GM12878 (cell line): Measurements from ENCODE around the gene HECTD4. TPM values are rescaled to one million over a fixed set of nuclear protein-coding genes. Genes with fewer than 3 reads are reported as not detected.

ENCODE experiments used
- ATAC-seq: fragments of 200-7000 bp; cut with Tn5 transposase; 3 replicates; pipeline ENCODE4 v1.9.1; 2020; ENCODE audit warnings: mild to moderate bottlenecking, moderate library complexity
- BruUV-seq: library from RNA; stranded (reverse); fragments of 400-500 nt; replicated peaks from 2 replicates; lab custom pipeline; 2021; lab: Mats Ljungman, UMichigan
- CTCF ChIA-PET: fragments of 300-600 bp; sonication (Branson Sonifier 250); formaldehyde crosslinking; extraction: SDS; loops from one replicate; lab custom pipeline; 2021; ENCODE audit warnings: inconsistent platforms; lab: Yijun Ruan, JAX
- POLR2A ChIA-PET: fragments of 350-600 bp; formaldehyde crosslinking; extraction: SDS; loops from one replicate; lab custom pipeline; 2021; ENCODE audit warnings: inconsistent platforms; lab: Charles Lee
- RAD21 ChIA-PET: fragments of 300-600 bp; sonication (Branson Sonifier 250); formaldehyde crosslinking; loops from one replicate; lab custom pipeline; 2023; ENCODE audit warnings: antibody characterized with exemption; ENCODE audit not compliant: unreplicated experiment; lab: Charles Lee
- SMC1A ChIA-PET: fragments of 300-600 bp; sonication (Branson Sonifier 250); formaldehyde crosslinking; loops from one replicate; lab custom pipeline; 2023; ENCODE audit not compliant: unreplicated experiment, uncharacterized antibody; lab: Charles Lee
- DNase-seq: peaks from one replicate; pipeline ENCODE4 v3.0.0-alpha.2; 2011; ENCODE audit warnings: low read depth, low spot score
- FAIRE-seq: peaks from 3 replicates; lab custom pipeline; 2011; peaks lifted over from hg19 to GRCh38; lab: Jason Lieb, UNC
- H2AFZ ChIP-seq: 2 replicates; pipeline ENCODE4 v1.6.0; 2011; ENCODE audit warnings: low read depth, low read length, control low read depth; ENCODE audit not compliant: control insufficient read depth
- H3K27ac ChIP-seq: 2 replicates; pipeline ENCODE4 v1.5.1; 2011; ENCODE audit warnings: control low read depth; ENCODE audit not compliant: control insufficient read depth, insufficient read depth
- H3K27me3 ChIP-seq, 2 experiments: replicated peaks in 1 of 2; 2 replicates each; pipeline versions ENCODE4 v1.6.0 to v1.6.1; 2011; ENCODE audit warnings: low read length in 1 of 2; ENCODE audit not compliant: control insufficient read depth in 2 of 2, insufficient read depth in 2 of 2
- H3K36me3 ChIP-seq, 2 experiments: 2 replicates each; pipeline ENCODE4 v1.5.1; 2011; ENCODE audit warnings: low read length in 1 of 2; ENCODE audit not compliant: control insufficient read depth in 2 of 2, insufficient read depth in 2 of 2
- H3K4me1 ChIP-seq: 2 replicates; pipeline ENCODE4 v1.6.1; 2011; ENCODE audit warnings: mild to moderate bottlenecking, low read length, moderate library complexity, mixed read lengths; ENCODE audit not compliant: control insufficient read depth, insufficient read depth
- H3K4me2 ChIP-seq: 2 replicates; pipeline ENCODE4 v1.6.0; 2011; ENCODE audit warnings: control low read depth; ENCODE audit not compliant: control insufficient read depth, insufficient read depth
- H3K4me3 ChIP-seq: fragments of 200-600 bp; sonication (generic); 2 replicates; pipeline ENCODE4 v1.5.1; 2016
- H3K79me2 ChIP-seq: 2 replicates; pipeline ENCODE4 v1.6.0; 2011; ENCODE audit warnings: low read length; ENCODE audit not compliant: control insufficient read depth, insufficient read depth
- H3K9ac ChIP-seq: 2 replicates; pipeline ENCODE4 v1.8.0; 2011; ENCODE audit warnings: low read length, control low read depth, mixed read lengths; ENCODE audit not compliant: control insufficient read depth, insufficient read depth
- H3K9me3 ChIP-seq: replicated peaks from 3 replicates; pipeline ENCODE4 v1.5.1; 2011; ENCODE audit warnings: mild to moderate bottlenecking, low read length; ENCODE audit not compliant: control insufficient read depth, insufficient read depth
- H4K20me1 ChIP-seq: 2 replicates; pipeline ENCODE4 v1.6.0; 2011; ENCODE audit not compliant: control insufficient read depth, insufficient read depth
- HDAC6 ChIP-seq: fragments of 200-600 bp; sonication (generic); IDR thresholded peaks from one replicate; pipeline ENCODE4 v1.8.0; 2017; ENCODE audit warnings: antibody characterized with exemption; ENCODE audit not compliant: unreplicated experiment
- NKRF ChIP-seq: fragments of 450-650 bp; conservative IDR thresholded peaks from 2 replicates; pipeline ENCODE4 v1.6.1; 2017; ENCODE audit warnings: mild to moderate bottlenecking, moderate library complexity
- SUPT20H ChIP-seq: IDR thresholded peaks from 2 replicates; pipeline ENCODE4 v1.6.1; 2011; ENCODE audit warnings: low read depth, mild to moderate bottlenecking, low read length, moderate library complexity, borderline replicate concordance; ENCODE audit not compliant: control insufficient read depth
- ZNF687 ChIP-seq: fragments of 450-650 bp; IDR thresholded peaks from 2 replicates; pipeline ENCODE4 v1.6.1; 2017; ENCODE audit warnings: mild to moderate bottlenecking, moderate library complexity
- WGBS: methylation state at CpG from one replicate; pipeline ENCODE4 v1.1.6; 2016; ENCODE audit warnings: low lambda C conversion rate; ENCODE audit not compliant: insufficient replicate concordance, insufficient coverage; ENCODE audit errors: missing lambda C conversion rate; 5-methylcytosine and 5-hydroxymethylcytosine counted together
- in situ Hi-C: fragments of 300-500 bp; cut with MboI; formaldehyde crosslinking; loops from 9 replicates; pipeline ENCODE4 v1.14.3; 2018; ENCODE audit warnings: mixed read lengths
- intact Hi-C: fragments of 100-400 bp; cut with micrococcal nuclease; formaldehyde crosslinking; loops from one replicate; pipeline ENCODE4 v1.14.2; 2022; ENCODE audit not compliant: unreplicated experiment
- polyA plus RNA-seq, 11 experiments: library from polyadenylated mRNA; depleted of rRNA in 4 of 11; unstranded in 6 of 11; stranded (reverse) in 5 of 11; fragments of >200 nt; fragmentation: Nextera tagmentation in 4 of 11; fragmentation: Illumina TruSeq in 1 of 11; extraction: Ambion mirVana in 4 of 11; extraction: Trizol in 1 of 11; gene quantifications; 1 replicate in 1 of 11; 2 replicates in 10 of 11; pipeline versions ENCODE4 v1.2.1 to v1.2.3, GENCODE V29; 2011 to 2016; ENCODE audit warnings: inconsistent platforms in 2 of 11, missing spikeins in 2 of 11, low read depth in 1 of 11
- total RNA-seq, 4 experiments: library from RNA; depleted of rRNA in 3 of 4; stranded (reverse); fragments of >200 nt in 3 of 4; fragmentation: Illumina TruSeq in 1 of 4; extraction: Trizol in 1 of 4; gene quantifications; 2 replicates each; pipeline versions ENCODE4 v1.2.1 to v1.2.3, GENCODE V29; 2013 to 2021

HECTD4 gene
- total and polyA plus RNA-seq, 10 of the 15 experiments (the other 5 are each of a cell fraction or from before 2014, with no cell fraction given), result 5.8 to 43.9 (median 17.9) TPM

- no peak for FAIRE-seq
- H3K27ac ChIP-seq, result no peak overlapping the region
- no peak overlapping the region for H3K4me3 ChIP-seq
- 83% methylated on average over 4 of the region's 4 CpGs for WGBS
- SMC1A ChIA-PET, result no interaction called here
- POLR2A ChIA-PET, result no interaction called here
- in situ Hi-C loops, result no loop called here
- no peaks in the 10 kb centered on the region for H3K27me3 ChIP-seq
- CTCF ChIA-PET, result interaction anchor here (1.2 to 1.7 kb wide), 3 partner anchors 16 to 173 kb away, joined by 3 to 6 read pairs (median 4); no protein-coding TSS in a partner anchor
- no peaks in the 10 kb centered on the region for H4K20me1 ChIP-seq
- no peak for ATAC-seq
- no peaks in the 10 kb centered on the region for H3K79me2 ChIP-seq
- no TSS peak for BruUV-seq
- H3K4me2 ChIP-seq, result no peak overlapping the region
- H3K9me3 ChIP-seq, result no peaks in the 10 kb centered on the region
- TF ChIP-seq NKRF, result no peak
- no peak for TF ChIP-seq HDAC6
- TF ChIP-seq ZNF687, result no peak
- no peak for TF ChIP-seq SUPT20H
- TF ChIP-seq, all 136 proteins: peak for 0
- RAD21 ChIA-PET, result no interaction called here
- no peak overlapping the region for H3K9ac ChIP-seq
- H2AFZ ChIP-seq, result no peak overlapping the region
- intact Hi-C loops, result no loop called here
- peaks cover 5 to 25% of the 10 kb centered on the region in 2 experiments for H3K36me3 ChIP-seq
- peaks cover 13% of the 10 kb centered on the region for H3K4me1 ChIP-seq
- DNase-seq, result no peak
These were observed 168.2 kb downstream of the HECTD4 start for GRCh38 chr12:112214064-112214463.
